ENCODE measurements around the gene OR8J1. TPM values are rescaled to one million over a fixed set of nuclear protein-coding genes. Genes with fewer than 3 reads are reported as not detected.

OR8J1 gene
- total and polyA plus RNA-seq, 2 of the 8 experiments (the other 6 are each of a cell fraction or from before 2014, with no cell fraction given), result not detected

DNA sequence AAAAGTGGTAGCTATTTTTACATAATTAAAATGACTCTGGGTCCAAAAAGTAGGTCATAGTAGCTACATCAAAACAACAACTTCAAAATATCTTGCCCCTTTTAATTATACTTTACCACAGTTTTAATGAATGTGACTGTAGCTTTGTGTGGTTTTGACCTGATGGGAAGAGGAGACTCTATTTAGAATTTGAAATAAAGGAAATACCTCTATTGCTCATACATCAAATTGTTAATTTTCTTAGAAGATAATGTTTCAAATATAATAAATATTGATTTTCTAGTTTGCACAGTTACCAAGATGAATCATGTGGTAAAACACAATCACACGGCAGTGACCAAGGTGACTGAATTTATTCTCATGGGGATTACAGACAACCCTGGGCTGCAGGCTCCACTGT lies 8.4 kb upstream of the OR8J1 start, which contains the start of gene OR8K1:
OR8K1 (plus strand) TSS at position 301 of the 400 bp plus-strand sequence; CDS start at position 301, 0 bp downstream.
- H3K79me1 ChIP-seq (ENCODE audit: low read depth, low read length), result no peaks in the 10 kb centered on the region
- H2BK12ac ChIP-seq (ENCODE audit: low read depth, low read length), result no peak within 1 kb of the TSS
- DNase-seq (ENCODE audit: low read depth in 1 of 2, low spot score in 2 of 2), result no peak
- H3K9me3 ChIP-seq (ENCODE audit: insufficient read depth in 2 of 2, low read depth in 1 of 2, low read length in 1 of 2), result no peaks in the 10 kb centered on the region
- FAIRE-seq, result no peak
- no peak within 1 kb of the TSS for H3K56ac ChIP-seq (replicated peaks; ENCODE audit: insufficient read length, low read depth, low read length)
- H3K18ac ChIP-seq (ENCODE audit: extremely low read depth, low read length), result no peak within 1 kb of the TSS
- H3K4me2 ChIP-seq (ENCODE audit: insufficient read depth in 1 of 2, low read depth in 2 of 2, low read length in 2 of 2), result no peak within 1 kb of the TSS
- no peak within 1 kb of the TSS for H2BK15ac ChIP-seq (ENCODE audit: low read length)
- H3K4me1 ChIP-seq (replicated peaks in 1 of 4; ENCODE audit: control insufficient read depth in 3 of 4, insufficient read depth in 4 of 4, low read length in 3 of 4), result no peaks in the 10 kb centered on the region
- ChIA-PET POLR2A (ENCODE audit: partially characterized antibody) (no interaction called here), CTCF (ENCODE audit: partially characterized antibody) (no interaction called here)
- H2AK5ac ChIP-seq (ENCODE audit: low read depth, low read length), result no peak within 1 kb of the TSS
- no peak within 1 kb of the TSS for H2BK120ac ChIP-seq (replicated peaks; ENCODE audit: low read depth, low read length)
- H4K20me1 ChIP-seq (replicated peaks in 1 of 2; ENCODE audit: control insufficient read depth in 1 of 2, insufficient read depth in 2 of 2, low read length in 2 of 2), result no peaks in the 10 kb centered on the region
- no peak within 1 kb of the TSS for H4K8ac ChIP-seq (ENCODE audit: extremely low read depth, insufficient read depth, low read length)
- no peak within 1 kb of the TSS for H2AFZ ChIP-seq (ENCODE audit: low read length)
- no peaks in the 10 kb centered on the region for H3K23me2 ChIP-seq (ENCODE audit: low read depth, low read length)
- WGBS, 2 experiments (ENCODE audit: extremely low coverage in 1 of 2, insufficient coverage in 1 of 2, insufficient read length in 1 of 2, insufficient replicate concordance in 2 of 2, low coverage in 1 of 2, low lambda C conversion rate in 2 of 2, missing lambda C conversion rate in 1 of 2), result 96% methylated on average over 1 of the region's 1 CpG; no CpG with 5 or more reads in 1 of the 2 experiments
- H3K36me3 ChIP-seq (ENCODE audit: control insufficient read depth in 2 of 4, insufficient read depth in 4 of 4, low read length in 3 of 4), result no peaks in the 10 kb centered on the region
- H3K4me3 ChIP-seq (ENCODE audit: extremely low read depth in 1 of 4, insufficient read depth in 2 of 4, low read depth in 3 of 4, low read length in 4 of 4), result no peak within 1 kb of the TSS
- no peaks in the 10 kb centered on the region for H3K27me3 ChIP-seq (replicated peaks in 1 of 4; ENCODE audit: control insufficient read depth in 3 of 4, extremely low read depth in 1 of 4, insufficient read depth in 3 of 4, low read length in 3 of 4)
- no peak within 1 kb of the TSS for H4K91ac ChIP-seq (replicated peaks; ENCODE audit: insufficient read length, low read length)
- H2BK20ac ChIP-seq (ENCODE audit: low read length), result no peak within 1 kb of the TSS
- H3K14ac ChIP-seq (ENCODE audit: insufficient read length), result no peak within 1 kb of the TSS
- no peak within 1 kb of the TSS for H2BK5ac ChIP-seq (ENCODE audit: low read depth, low read length)
- no peak within 1 kb of the TSS for H3K27ac ChIP-seq (ENCODE audit: low read depth, low read length)
- H3K9ac ChIP-seq (replicated peaks in 1 of 4; ENCODE audit: extremely low read depth in 1 of 4, low read depth in 3 of 4, low read length in 3 of 4), result no peak within 1 kb of the TSS
- H3K4ac ChIP-seq (replicated peaks; ENCODE audit: insufficient read length, low read depth, low read length), result no peak within 1 kb of the TSS
- no peak for TF ChIP-seq CBX8 (IDR thresholded peaks at IDR 0.05; ENCODE audit: borderline replicate concordance, low read depth, low read length)
- TF ChIP-seq, protein P1, sequence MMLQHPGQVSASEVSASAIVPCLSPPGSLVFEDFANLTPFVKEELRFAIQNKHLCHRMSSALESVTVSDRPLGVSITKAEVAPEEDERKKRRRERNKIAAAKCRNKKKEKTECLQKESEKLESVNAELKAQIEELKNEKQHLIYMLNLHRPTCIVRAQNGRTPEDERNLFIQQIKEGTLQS (IDR thresholded peaks at IDR 0.05; ENCODE audit: insufficient read depth, low read depth, low read length), result no peak
- TF ChIP-seq BCL11A (IDR thresholded peaks at IDR 0.05; ENCODE audit: low read depth in 2 of 2, low read length in 2 of 2), result no peak
- no peak for TF ChIP-seq RBBP5 (IDR thresholded peaks at IDR 0.05; ENCODE audit: borderline replicate concordance, low read depth, low read length)
- no peak within 1 kb of the TSS for H3K23ac ChIP-seq (ENCODE audit: insufficient read length)
- H4K5ac ChIP-seq (ENCODE audit: insufficient read length, low read depth, low read length), result no peak within 1 kb of the TSS
- no peaks in the 10 kb centered on the region for H3K79me2 ChIP-seq (ENCODE audit: control insufficient read depth in 1 of 2, insufficient read depth in 2 of 2, low read length in 2 of 2)

Data from H1 (cell line).